WERI-Rb-1 (cell line): ENCODE data around the gene HDLBP.

Source experiments
- DNase-seq: peaks from one replicate; pipeline ENCODE4 v3.0.0-alpha.2; 2020
- H3K27ac ChIP-seq: fragments of 250-450 bp; sonication (Bioruptor Pico); 2 replicates; pipeline ENCODE4 v1.5.1; 2020; ENCODE audit warnings: mild to moderate bottlenecking, moderate library complexity
- H3K27me3 ChIP-seq: fragments of 250-450 bp; sonication (Bioruptor Pico); 2 replicates; pipeline ENCODE4 v1.5.1; 2021; ENCODE audit warnings: mild to moderate bottlenecking, low read depth, moderate library complexity; ENCODE audit not compliant: insufficient read depth, severe bottlenecking
- H3K36me3 ChIP-seq: fragments of 250-450 bp; sonication (Bioruptor Pico); 2 replicates; pipeline ENCODE4 v1.5.1; 2020; ENCODE audit warnings: mild to moderate bottlenecking, moderate library complexity
- H3K4me3 ChIP-seq: 2 replicates; pipeline ENCODE4 v1.5.1; 2011; ENCODE audit warnings: low read depth, mild to moderate bottlenecking, control low read depth, low read length
- H3K9me3 ChIP-seq: fragments of 250-450 bp; sonication (Bioruptor Pico); 2 replicates; pipeline ENCODE4 v1.5.1; 2021; ENCODE audit warnings: mild to moderate bottlenecking, moderate library complexity; ENCODE audit not compliant: severe bottlenecking
- TF ChIP-seq, protein P1 (sequence below): IDR thresholded peaks from 2 replicates; pipeline ENCODE4 v1.5.1; 2011; ENCODE audit warnings: low read depth, mild to moderate bottlenecking, control low read depth, inconsistent platforms, low read length

Gene HDLBP

DNA sequence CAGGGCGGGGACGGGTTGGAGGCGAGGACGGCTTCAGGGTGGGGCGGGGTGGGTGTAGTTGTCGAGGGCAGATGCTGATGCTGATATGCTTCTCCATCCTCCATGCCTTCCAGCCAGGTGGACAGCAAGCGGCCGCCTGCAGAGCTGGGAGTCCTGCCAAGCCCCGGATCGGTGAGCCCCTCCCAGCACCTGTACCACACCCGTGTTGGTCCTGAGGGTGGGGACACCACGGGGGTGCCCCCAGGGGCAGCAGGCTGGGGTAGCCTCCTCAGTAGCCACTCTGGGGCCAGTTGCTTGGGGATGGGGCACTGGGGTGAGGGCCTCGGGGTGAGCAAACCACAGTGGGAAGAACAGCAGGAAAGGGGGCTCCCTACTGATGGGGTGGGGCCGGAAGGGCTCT, 124.4 kb downstream of the HDLBP start:
- Histone ChIP-seq H3K9me3 (no peaks in the 10 kb centered on the region), H3K27ac (no peak overlapping the region), H3K36me3 (no peaks in the 10 kb centered on the region), H3K27me3 (no peaks in the 10 kb centered on the region), H3K4me3 (no peak overlapping the region)
- TF ChIP-seq, protein P1, sequence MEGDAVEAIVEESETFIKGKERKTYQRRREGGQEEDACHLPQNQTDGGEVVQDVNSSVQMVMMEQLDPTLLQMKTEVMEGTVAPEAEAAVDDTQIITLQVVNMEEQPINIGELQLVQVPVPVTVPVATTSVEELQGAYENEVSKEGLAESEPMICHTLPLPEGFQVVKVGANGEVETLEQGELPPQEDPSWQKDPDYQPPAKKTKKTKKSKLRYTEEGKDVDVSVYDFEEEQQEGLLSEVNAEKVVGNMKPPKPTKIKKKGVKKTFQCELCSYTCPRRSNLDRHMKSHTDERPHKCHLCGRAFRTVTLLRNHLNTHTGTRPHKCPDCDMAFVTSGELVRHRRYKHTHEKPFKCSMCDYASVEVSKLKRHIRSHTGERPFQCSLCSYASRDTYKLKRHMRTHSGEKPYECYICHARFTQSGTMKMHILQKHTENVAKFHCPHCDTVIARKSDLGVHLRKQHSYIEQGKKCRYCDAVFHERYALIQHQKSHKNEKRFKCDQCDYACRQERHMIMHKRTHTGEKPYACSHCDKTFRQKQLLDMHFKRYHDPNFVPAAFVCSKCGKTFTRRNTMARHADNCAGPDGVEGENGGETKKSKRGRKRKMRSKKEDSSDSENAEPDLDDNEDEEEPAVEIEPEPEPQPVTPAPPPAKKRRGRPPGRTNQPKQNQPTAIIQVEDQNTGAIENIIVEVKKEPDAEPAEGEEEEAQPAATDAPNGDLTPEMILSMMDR = no peak
- no peak for DNase-seq

DNA sequence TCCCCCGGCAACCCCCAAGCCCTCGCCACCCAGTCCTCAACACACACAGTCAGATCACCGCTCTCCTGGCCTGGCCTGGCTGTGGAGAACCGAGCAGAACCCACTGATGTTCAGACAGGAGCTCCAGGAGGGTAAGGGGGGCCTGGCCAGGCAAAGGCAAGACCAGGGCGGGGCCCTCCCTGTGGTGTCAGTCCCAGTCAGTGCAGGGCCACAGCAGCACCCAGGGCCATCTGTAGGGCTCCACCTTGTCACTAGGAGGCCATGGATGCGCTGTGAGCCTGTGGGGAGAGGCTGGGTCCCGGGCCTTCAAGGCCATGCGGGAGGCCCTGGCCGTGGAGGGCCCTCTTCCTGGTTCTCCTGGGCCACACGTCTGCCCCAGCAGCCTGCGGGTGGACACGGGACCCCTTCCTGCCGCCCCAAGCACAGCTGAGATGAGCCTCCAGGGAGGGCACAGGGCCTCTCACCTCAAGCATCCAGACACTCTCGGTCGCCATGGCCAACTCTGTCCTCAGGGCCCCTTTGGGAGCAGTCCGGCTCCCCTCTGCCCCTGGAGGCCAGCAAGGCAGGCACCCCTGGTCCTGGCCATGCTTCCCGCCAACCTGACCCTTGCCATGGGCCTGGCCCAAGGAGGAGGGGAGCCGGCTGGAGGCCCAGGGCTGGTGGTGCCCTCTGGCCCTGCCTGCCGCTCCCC, 125.0 kb downstream of the HDLBP start:
- no peaks in the 10 kb centered on the region for H3K36me3 ChIP-seq
- DNase-seq = no peak
- no peak overlapping the region for H3K27ac ChIP-seq
- H3K9me3 ChIP-seq = no peaks in the 10 kb centered on the region
- TF ChIP-seq, protein P1 = no peak
- no peak overlapping the region for H3K4me3 ChIP-seq
- no peaks in the 10 kb centered on the region for H3K27me3 ChIP-seq

DNA sequence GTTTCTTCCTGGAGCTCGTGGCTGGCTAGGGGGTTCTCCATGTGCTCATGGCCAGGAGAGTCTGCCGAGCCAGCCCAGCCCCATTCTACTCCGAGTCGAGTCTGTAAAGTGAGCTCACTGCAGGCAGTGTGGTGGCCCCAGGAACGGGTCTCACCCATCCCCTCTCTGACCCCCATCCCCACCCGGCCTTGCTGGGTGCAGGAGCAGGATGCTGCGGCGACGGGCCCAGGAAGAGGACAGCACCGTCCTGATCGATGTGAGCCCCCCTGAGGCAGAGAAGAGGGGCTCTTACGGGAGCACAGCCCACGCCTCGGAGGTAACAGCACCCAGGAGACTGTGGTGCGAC, 125.6 kb downstream of the HDLBP start:
- DNase-seq = no peak
- H3K27me3 ChIP-seq = no peaks in the 10 kb centered on the region
- no peaks in the 10 kb centered on the region for H3K36me3 ChIP-seq
- no peak overlapping the region for H3K4me3 ChIP-seq
- H3K9me3 ChIP-seq = no peaks in the 10 kb centered on the region
- TF ChIP-seq, protein P1 = no peak
- no peak overlapping the region for H3K27ac ChIP-seq

DNA sequence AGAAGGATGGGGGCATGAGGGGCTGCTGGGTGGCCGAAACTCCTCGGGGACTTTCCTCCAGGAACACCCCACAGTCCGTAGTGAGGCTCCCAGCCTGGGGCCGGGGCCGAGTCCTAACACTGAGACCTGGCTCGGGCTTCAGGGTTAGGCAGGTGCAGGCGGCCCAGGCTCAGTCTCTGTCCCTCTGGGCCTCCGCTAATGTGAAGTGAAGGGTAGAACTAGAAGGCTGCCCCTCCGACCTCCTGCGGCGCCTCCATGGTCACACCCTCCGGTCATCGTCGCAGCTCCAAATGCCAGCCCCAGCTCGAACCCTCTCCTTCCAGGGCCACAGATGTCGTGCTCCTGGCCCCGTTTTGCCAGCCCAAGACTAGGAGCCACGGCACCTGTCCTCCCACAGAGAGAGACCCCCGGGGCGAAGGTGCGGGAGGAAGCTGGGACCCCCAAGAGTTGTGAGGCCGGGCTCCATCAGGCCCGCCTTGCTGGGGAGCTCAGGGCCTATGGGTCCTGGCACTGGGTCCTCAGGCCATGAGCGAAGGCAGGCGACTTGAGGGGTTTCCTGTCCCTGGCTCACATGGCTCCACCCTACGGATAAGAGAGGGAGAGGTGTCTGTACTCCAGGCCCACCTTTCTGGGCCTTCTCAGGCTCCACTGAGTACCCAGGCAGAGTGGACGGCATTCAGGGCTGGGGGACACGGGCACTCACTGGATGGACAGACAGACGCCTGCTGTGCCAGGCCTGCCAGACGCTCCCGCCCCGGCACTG, 126.2 kb downstream of the HDLBP start:
- H3K36me3 ChIP-seq = no peaks in the 10 kb centered on the region
- H3K9me3 ChIP-seq = no peaks in the 10 kb centered on the region
- no peak overlapping the region for H3K27ac ChIP-seq
- no peak for DNase-seq
- no peak overlapping the region for H3K4me3 ChIP-seq
- H3K27me3 ChIP-seq = no peaks in the 10 kb centered on the region
- TF ChIP-seq, protein P1 = no peak

DNA sequence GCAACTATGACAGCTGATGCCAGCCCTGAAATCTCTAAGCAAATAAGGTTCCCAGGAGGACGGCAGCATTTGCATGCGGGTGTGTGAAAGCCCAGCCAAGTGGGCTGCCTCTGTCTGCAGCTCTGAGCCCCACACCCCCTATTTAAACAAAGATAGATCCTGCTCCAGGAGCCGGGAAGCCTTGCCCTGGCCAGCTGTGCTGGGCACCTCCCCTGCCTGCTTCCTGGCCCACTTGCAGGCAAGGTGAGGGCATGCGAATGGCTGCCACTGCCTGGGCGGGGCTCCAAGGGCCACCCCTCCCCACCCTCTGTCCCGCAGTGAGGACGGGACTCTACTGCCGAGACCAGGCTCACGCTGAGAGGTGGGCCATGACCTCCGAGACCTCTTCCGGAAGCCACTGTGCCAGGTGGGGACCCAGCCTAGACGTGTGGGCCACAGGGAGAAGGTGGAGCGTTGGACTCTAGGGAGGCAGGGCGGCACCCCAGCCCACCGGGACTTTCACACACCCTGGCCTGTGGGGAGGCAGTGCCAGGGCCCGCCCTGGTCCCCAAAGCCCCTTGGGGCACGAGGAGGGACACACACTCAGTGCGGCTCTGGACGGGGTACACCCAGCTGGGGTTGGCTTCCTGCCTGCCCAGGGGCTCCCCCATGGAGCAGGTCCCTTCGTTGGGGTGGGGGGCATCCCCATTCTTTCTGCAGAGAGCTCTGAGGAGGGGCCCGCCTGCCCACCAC, 126.9 kb downstream of the HDLBP start, which contains the start of gene ANO7:
Gene ANO7, plus strand, starts transcription at position 317 of the 732 bp plus-strand sequence. CDS start 1,387 bp downstream, outside the sequence.
- Histone ChIP-seq H3K9me3 (no peaks in the 10 kb centered on the region), H3K27me3 (no peaks in the 10 kb centered on the region), H3K27ac (no peak within 1 kb of the TSS), H3K4me3 (no peak within 1 kb of the TSS), H3K36me3 (peaks cover under 1% of the 10 kb centered on the region; the same call in 1 of the 2 replicates)
- TF ChIP-seq, protein P1 = no peak
- no peak for DNase-seq
